Gastrocnemius medialis (tissue), 4 donors: ENCODE results near the gene GMPR. TPM values are rescaled to one million over a fixed set of nuclear protein-coding genes. Genes with fewer than 3 reads are reported as not detected.

Experiments used
- ATAC-seq, 2 donors: fragments of 150-250 bp; one replicate each; pipeline ENCODE4 v1.9.1; 2016
- DNase-seq, 2 donors: peaks; one replicate each; pipeline ENCODE4 v3.0.0-alpha.2; 2019
- H3K27ac ChIP-seq, 4 donors: fragments of 200-600 bp; sonication (generic); 1 replicate in 1 of 4; 2 replicates in 3 of 4; pipeline ENCODE4 v1.5.1; 2016 to 2018; ENCODE audit warnings: mild to moderate bottlenecking in 2 of 4, moderate library complexity in 1 of 4
- H3K27me3 ChIP-seq, 3 donors: fragments of 200-600 bp; sonication (generic) in 2 of 3; 1 replicate in 1 of 3; 2 replicates in 2 of 3; pipeline versions ENCODE4 v1.5.1 to v1.6.0; 2016 to 2019; ENCODE audit warnings: mild to moderate bottlenecking in 1 of 3, moderate library complexity in 1 of 3
- H3K36me3 ChIP-seq, 2 donors: fragments of 200-600 bp; sonication (generic) in 1 of 2; one replicate each; pipeline ENCODE4 v1.5.1; 2017 to 2018
- H3K4me1 ChIP-seq, 2 donors: fragments of 200-600 bp; sonication (generic) in 1 of 2; one replicate each; pipeline ENCODE4 v1.5.1; 2016 to 2017; ENCODE audit warnings: mild to moderate bottlenecking in 2 of 2
- H3K4me3 ChIP-seq, 4 donors: fragments of 200-600 bp; sonication (generic) in 3 of 4; 1 replicate in 1 of 4; 2 replicates in 3 of 4; pipeline ENCODE4 v1.5.1; 2016 to 2019; ENCODE audit warnings: mild to moderate bottlenecking in 2 of 4
- H3K9me3 ChIP-seq, 3 donors: fragments of 200-600 bp; sonication (generic) in 2 of 3; 1 replicate in 1 of 3; 2 replicates in 2 of 3; pipeline ENCODE4 v1.5.1; 2016 to 2019
- POLR2A ChIP-seq, 2 donors: fragments of 450-650 bp; IDR thresholded peaks; one replicate each; pipeline ENCODE4 v1.6.1; 2017; ENCODE audit warnings: antibody characterized with exemption in 2 of 2, mild to moderate bottlenecking in 2 of 2, moderate library complexity in 2 of 2
- in situ Hi-C, 4 donors: fragments of 200-750 bp; cut with MboI; loops; one replicate each; pipeline versions ENCODE4 v1.15.0 to v1.8.0; 2017; ENCODE audit warnings: low sequenced_read_pairs in 4 of 4
- intact Hi-C: fragments of 100-400 bp; cut with DNase I; formaldehyde crosslinking; loops from one replicate; pipeline ENCODE4 v1.15.1; 2023; ENCODE audit warnings: low total_unique reads
- total RNA-seq, 4 donors: library from RNA; depleted of rRNA; stranded (reverse); fragments of >200 nt; gene quantifications; one replicate each; pipeline versions ENCODE4 v1.1.0 to v1.2.3, GENCODE V29; 2016
- TF ChIP-seq, protein P1 (sequence below), 5 experiments: fragments of 450-650 bp in 3 of 5; fragments of 200-600 bp in 2 of 5; sonication (generic) in 2 of 5; IDR thresholded peaks in 4 of 5; conservative IDR thresholded peaks in 1 of 5; 1 replicate in 4 of 5; 2 replicates in 1 of 5; pipeline ENCODE4 v1.5.1; 2016 to 2019; ENCODE audit warnings: antibody characterized with exemption in 5 of 5, mild to moderate bottlenecking in 3 of 5, moderate library complexity in 3 of 5

The GMPR gene
- total RNA-seq, 4 donors from 2014 or later = 109 to 266 (median 239) TPM

GRCh38 chr6:16285467-16286150 lies 47.2 kb downstream of the GMPR start:
- peaks cover 0 to 15% of the 10 kb centered on the region in 2 donors for H3K36me3 ChIP-seq
- no peaks in the 10 kb centered on the region for H3K9me3 ChIP-seq
- no peak overlapping the region for H3K4me3 ChIP-seq
- TF ChIP-seq, protein P1, sequence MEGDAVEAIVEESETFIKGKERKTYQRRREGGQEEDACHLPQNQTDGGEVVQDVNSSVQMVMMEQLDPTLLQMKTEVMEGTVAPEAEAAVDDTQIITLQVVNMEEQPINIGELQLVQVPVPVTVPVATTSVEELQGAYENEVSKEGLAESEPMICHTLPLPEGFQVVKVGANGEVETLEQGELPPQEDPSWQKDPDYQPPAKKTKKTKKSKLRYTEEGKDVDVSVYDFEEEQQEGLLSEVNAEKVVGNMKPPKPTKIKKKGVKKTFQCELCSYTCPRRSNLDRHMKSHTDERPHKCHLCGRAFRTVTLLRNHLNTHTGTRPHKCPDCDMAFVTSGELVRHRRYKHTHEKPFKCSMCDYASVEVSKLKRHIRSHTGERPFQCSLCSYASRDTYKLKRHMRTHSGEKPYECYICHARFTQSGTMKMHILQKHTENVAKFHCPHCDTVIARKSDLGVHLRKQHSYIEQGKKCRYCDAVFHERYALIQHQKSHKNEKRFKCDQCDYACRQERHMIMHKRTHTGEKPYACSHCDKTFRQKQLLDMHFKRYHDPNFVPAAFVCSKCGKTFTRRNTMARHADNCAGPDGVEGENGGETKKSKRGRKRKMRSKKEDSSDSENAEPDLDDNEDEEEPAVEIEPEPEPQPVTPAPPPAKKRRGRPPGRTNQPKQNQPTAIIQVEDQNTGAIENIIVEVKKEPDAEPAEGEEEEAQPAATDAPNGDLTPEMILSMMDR (IDR thresholded peaks at IDR 0.05 in 4 of 5, conservative IDR thresholded peaks at IDR 0.05 in 1 of 5) = no peak
- no peak for TF ChIP-seq POLR2A (IDR thresholded peaks at IDR 0.05)
- intact Hi-C loops = loop anchor here (5.0 kb wide), 1 partner anchor 47 kb away; no protein-coding TSS in a partner anchor
- H3K4me1 ChIP-seq = peaks cover 23 to 30% of the 10 kb centered on the region in 2 donors
- in situ Hi-C loops = no loop called here
- ATAC-seq (no peak), DNase-seq (no peak)
- H3K27ac ChIP-seq = peak overlapping the region; percentile 91 to 99 (median 98)
- no peaks in the 10 kb centered on the region for H3K27me3 ChIP-seq

DNA sequence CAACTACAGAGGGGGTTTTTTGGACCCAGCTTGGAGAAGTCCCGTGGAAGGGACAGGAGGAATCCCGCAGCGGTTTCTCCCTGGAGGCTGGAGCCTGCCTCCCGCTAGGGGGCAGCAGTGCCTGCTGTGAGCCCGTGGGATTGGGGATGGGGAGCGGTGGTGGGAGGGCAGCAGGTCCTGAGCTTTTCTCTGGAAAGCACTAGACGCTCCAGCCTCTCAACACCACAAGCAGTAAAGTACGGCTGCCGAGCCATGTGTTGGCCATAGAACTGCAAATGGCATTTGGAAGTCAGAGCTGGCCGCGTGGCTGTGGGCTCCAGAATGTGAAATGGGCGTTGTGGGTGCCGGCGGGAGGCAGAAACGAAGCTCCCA lies 47.8 kb downstream of the GMPR start:
- peaks cover 0 to 20% of the 10 kb centered on the region in 2 donors for H3K36me3 ChIP-seq
- intact Hi-C loops = loop anchor here (5.0 kb wide), 1 partner anchor 46 kb away; no protein-coding TSS in a partner anchor
- DNase-seq = peak in 1 of 2 donors; percentile 45
- H3K27ac ChIP-seq = peak overlapping the region; percentile 91 to 99 (median 98)
- peak; percentile 7 to 10 for ATAC-seq
- no peaks in the 10 kb centered on the region for H3K9me3 ChIP-seq
- no peak overlapping the region for H3K4me3 ChIP-seq
- in situ Hi-C loops = no loop called here
- H3K27me3 ChIP-seq = no peaks in the 10 kb centered on the region
- H3K4me1 ChIP-seq = peaks cover 23 to 26% of the 10 kb centered on the region in 2 donors
- TF ChIP-seq, protein P1 (IDR thresholded peaks at IDR 0.05 in 4 of 5, conservative IDR thresholded peaks at IDR 0.05 in 1 of 5) = peak; percentile 30 to 78 (median 72)
- no peak for TF ChIP-seq POLR2A (IDR thresholded peaks at IDR 0.05)

- intact Hi-C loops = loop anchor here (5.0 kb wide), 1 partner anchor 44 kb away; no protein-coding TSS in a partner anchor
- ATAC-seq = no peak
Measured at GRCh38 chr6:16288163-16288562, 49.8 kb downstream of the GMPR start.

GRCh38 chr6:16291739-16292138 lies 53.4 kb downstream of the GMPR start:
- H3K9me3 ChIP-seq = no peaks in the 10 kb centered on the region
- no peak overlapping the region for H3K4me3 ChIP-seq
- ATAC-seq (peak in 1 of 2 donors; percentile 20), DNase-seq (peak in 1 of 2 donors; percentile 18)
- peaks cover 0 to 59% of the 10 kb centered on the region in 2 donors for H3K36me3 ChIP-seq
- in situ Hi-C loops (no loop called here), intact Hi-C loops (no loop called here)
- H3K27me3 ChIP-seq = no peaks in the 10 kb centered on the region
- peaks cover 10 to 11% of the 10 kb centered on the region in 2 donors for H3K4me1 ChIP-seq
- no peak for TF ChIP-seq POLR2A (IDR thresholded peaks at IDR 0.05)
- TF ChIP-seq, protein P1 (IDR thresholded peaks at IDR 0.05 in 4 of 5, conservative IDR thresholded peaks at IDR 0.05 in 1 of 5) = no peak
- peak overlapping the region; percentile 66 to 91 (median 76) for H3K27ac ChIP-seq

More at GRCh38 chr6:16288163-16288562, 49.8 kb downstream of the GMPR start:
- Histone ChIP-seq H3K4me3 (no peak overlapping the region), H3K36me3 (peaks cover 0 to 37% of the 10 kb centered on the region in 2 donors), H3K9me3 (no peaks in the 10 kb centered on the region), H3K27ac (peak overlapping the region; percentile 15 to 99 (median 94)), H3K27me3 (no peaks in the 10 kb centered on the region), H3K4me1 (peaks cover 25% of the 10 kb centered on the region in 2 donors)
- TF ChIP-seq POLR2A (IDR thresholded peaks at IDR 0.05) = no peak
- TF ChIP-seq, protein P1 (IDR thresholded peaks at IDR 0.05 in 4 of 5, conservative IDR thresholded peaks at IDR 0.05 in 1 of 5) = no peak
- no peak for DNase-seq
- in situ Hi-C loops = no loop called here
